Lung (tissue), 12 donors: ENCODE data around the gene UBE2C. TPM values are rescaled to one million over a fixed set of nuclear protein-coding genes. Genes with fewer than 3 reads are reported as not detected.

Experiments used
- ATAC-seq: fragments of 200-7000 bp; cut with Tn5 transposase; one replicate; pipeline ENCODE4 v1.9.1; 2020; ENCODE audit warnings: moderate number of reproducible peaks; ENCODE audit not compliant: insufficient read depth, low FRiP score
- DNase-seq, 3 donors: peaks; one replicate each; pipeline ENCODE4 v3.0.0-alpha.2; 2013 to 2017
- H3K27ac ChIP-seq, 2 donors: one replicate each; pipeline ENCODE4 v1.5.1; 2013; ENCODE audit warnings: mild to moderate bottlenecking in 2 of 2, moderate library complexity in 2 of 2, control low read depth in 1 of 2, inconsistent platforms in 1 of 2, low read depth in 1 of 2, low read length in 1 of 2
- H3K27me3 ChIP-seq, 3 donors: one replicate each; pipeline ENCODE4 v1.5.1; 2013; ENCODE audit warnings: low read length in 2 of 3; ENCODE audit not compliant: control insufficient read depth in 3 of 3, insufficient read depth in 3 of 3
- H3K36me3 ChIP-seq, 4 donors: one replicate each; pipeline ENCODE4 v1.5.1; 2013; ENCODE audit warnings: low read length in 4 of 4, mild to moderate bottlenecking in 1 of 4, moderate library complexity in 1 of 4; ENCODE audit not compliant: control insufficient read depth in 4 of 4, insufficient read depth in 4 of 4
- H3K4me1 ChIP-seq, 5 donors: one replicate each; pipeline ENCODE4 v1.5.1; 2013; ENCODE audit warnings: low read length in 5 of 5, mild to moderate bottlenecking in 2 of 5, moderate library complexity in 1 of 5; ENCODE audit not compliant: control insufficient read depth in 5 of 5, insufficient read depth in 5 of 5
- H3K4me3 ChIP-seq: one replicate; pipeline ENCODE4 v1.5.1; 2013; ENCODE audit warnings: mild to moderate bottlenecking, control low read depth, moderate library complexity
- H3K9ac ChIP-seq, 2 donors: one replicate each; pipeline ENCODE4 v1.5.1; 2013; ENCODE audit warnings: low read length in 2 of 2, control low read depth in 1 of 2; ENCODE audit not compliant: insufficient read depth in 1 of 2
- H3K9me3 ChIP-seq, 4 donors: one replicate each; pipeline ENCODE4 v1.5.1; 2013; ENCODE audit warnings: low read length in 3 of 4, mild to moderate bottlenecking in 1 of 4, moderate library complexity in 1 of 4; ENCODE audit not compliant: control insufficient read depth in 4 of 4, insufficient read depth in 3 of 4
- CTCF ChIP-seq: IDR thresholded peaks from 2 replicates; pipeline ENCODE4 v1.5.1; 2012; ENCODE audit warnings: mild to moderate bottlenecking; ENCODE audit errors: control extremely low read depth, extremely low read depth
- WGBS, 2 donors: extraction: QIAGEN DNeasy Blood & Tissue Kit; methylation state at CpG; one replicate each; pipeline ENCODE4 v1.1.7; 2013; 5-methylcytosine and 5-hydroxymethylcytosine counted together
- polyA plus RNA-seq, 2 donors: library from polyadenylated mRNA; stranded (reverse); fragments of 200-250 nt; gene quantifications; one replicate each; pipeline ENCODE4 v1.2.1, GENCODE V29; 2013
- total RNA-seq, 2 donors: library from RNA; depleted of rRNA in 1 of 2; stranded (reverse); fragments of >200 nt in 1 of 2; gene quantifications; one replicate each; pipeline ENCODE4 v1.2.1, GENCODE V29; 2014 to 2021
- donor health status: control.
- donor health status: control.
- donor health status: Bipolar disorder and iron deficiency.
- donor health status: healthy.
- donor health status: DM: yes; HTN: yes; CAD: no.

The UBE2C gene
- total and polyA plus RNA-seq, 4 donors, result 2.5 to 17.0 (median 5.5) TPM

- peak in 1 of 3 donors; percentile 15 for DNase-seq
- no peak overlapping the region for H3K9ac ChIP-seq
- H3K27me3 ChIP-seq, result no peaks in the 10 kb centered on the region
- no peaks in the 10 kb centered on the region for H3K4me1 ChIP-seq
- no peaks in the 10 kb centered on the region for H3K36me3 ChIP-seq
- no peak overlapping the region for H3K4me3 ChIP-seq
- no peak overlapping the region for H3K27ac ChIP-seq
- H3K9me3 ChIP-seq, result no peaks in the 10 kb centered on the region
- WGBS, 2 donors, result 45 to 51% methylated on average over 3 of the region's 3 CpGs
- no peak for ATAC-seq
- no peak for TF ChIP-seq CTCF
These were observed 46.5 kb upstream of the UBE2C start for GRCh38 chr20:45765980-45766379.

GRCh38 chr20:45768479-45768878 lies 44.0 kb upstream of the UBE2C start:
- no peaks in the 10 kb centered on the region for H3K9me3 ChIP-seq
- no peak overlapping the region for H3K9ac ChIP-seq
- H3K4me1 ChIP-seq, result peaks cover 0 to 5% (median 0%) of the 10 kb centered on the region in 5 donors
- H3K36me3 ChIP-seq, result no peaks in the 10 kb centered on the region
- H3K27ac ChIP-seq, result no peak overlapping the region
- DNase-seq (no peak), ATAC-seq (no peak)
- no peaks in the 10 kb centered on the region for H3K27me3 ChIP-seq
- no peak for TF ChIP-seq CTCF
- no peak overlapping the region for H3K4me3 ChIP-seq

- Histone ChIP-seq H3K27me3 (no peaks in the 10 kb centered on the region), H3K27ac (no peak overlapping the region)
- 32 to 41% methylated on average over 5 of the region's 5 CpGs for whole genome bisulfite sequencing, 2 donors
These were observed 41.2 kb upstream of the UBE2C start for GRCh38 chr20:45771182-45771759.

More at GRCh38 chr20:45771182-45771759, 41.2 kb upstream of the UBE2C start:
- H3K36me3 ChIP-seq, result no peaks in the 10 kb centered on the region
- peak; percentile 85 to 88 (median 87) for DNase-seq
- no peak overlapping the region for H3K9ac ChIP-seq
- H3K4me1 ChIP-seq, result peaks cover 0 to 5% (median 2%) of the 10 kb centered on the region in 5 donors
- peak; percentile 83 for ATAC-seq
- H3K9me3 ChIP-seq, result no peaks in the 10 kb centered on the region
- H3K4me3 ChIP-seq, result no peak overlapping the region
- peak; percentile 93 for TF ChIP-seq CTCF
